Fibroblast of skin of right quadriceps (primary cell): Measurements from ENCODE around the gene TGIF2.
A peak's percentile ranks its signal among the peaks of the same experiment; 100 is the strongest.
"Not testable (repeated sequence)": the region's sequence is repeated elsewhere in the genome, so short reads cannot be mapped to it uniquely, and the experiment has no call there.

ENCODE experiments used
- DNase-seq: peaks from one replicate; pipeline ENCODE4 v3.0.0-alpha.2; 2013

Gene TGIF2

DNA sequence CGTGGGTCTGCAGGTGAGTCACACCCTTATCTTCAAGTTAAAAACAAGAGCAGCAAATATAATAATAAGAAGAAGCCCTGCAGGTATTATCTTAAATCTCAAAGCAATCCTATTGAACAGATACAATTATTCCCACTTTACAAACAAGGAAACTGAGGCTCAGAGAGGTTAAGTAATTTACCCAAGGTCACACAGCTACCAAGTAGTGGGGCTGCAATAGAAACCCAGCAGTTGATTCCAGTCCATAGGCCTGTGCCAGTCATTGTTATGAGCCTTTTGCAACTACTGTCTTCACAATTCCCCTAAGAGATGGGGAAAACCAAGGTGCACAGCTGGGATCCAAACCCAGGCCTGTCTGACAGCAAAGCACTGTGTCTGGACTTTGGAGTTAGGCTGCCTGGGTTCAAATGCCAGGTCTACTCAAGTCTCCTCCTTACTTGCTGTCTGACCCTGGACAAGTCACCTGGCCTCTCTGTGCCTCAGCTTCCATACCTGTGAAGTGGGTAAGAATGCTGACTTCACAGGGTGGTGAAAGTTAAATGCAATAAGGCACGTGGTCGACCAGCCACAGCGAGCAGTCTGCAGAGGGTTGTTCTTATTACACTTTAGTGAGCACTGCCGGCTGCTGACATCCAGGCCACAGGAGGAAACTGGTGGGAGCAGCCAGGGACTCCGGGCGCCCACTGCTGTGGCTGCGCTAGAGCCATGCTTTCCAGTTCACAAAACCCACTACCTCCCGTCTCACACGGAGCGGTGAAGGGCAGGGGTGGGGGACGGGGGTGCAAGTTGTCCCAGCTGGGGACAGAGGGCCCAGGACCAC lies 26.0 kb upstream of the TGIF2 start:
- no peak for DNase-seq

GRCh38 chr20:36548006-36548315 lies 25.4 kb upstream of the TGIF2 start:
- DNase-seq: no peak

- DNase-seq: no peak
These were observed 24.4 kb upstream of the TGIF2 start for GRCh38 chr20:36548704-36549627.

- DNase-seq: no peak
These were observed 23.8 kb upstream of the TGIF2 start for GRCh38 chr20:36549628-36549941.

DNA sequence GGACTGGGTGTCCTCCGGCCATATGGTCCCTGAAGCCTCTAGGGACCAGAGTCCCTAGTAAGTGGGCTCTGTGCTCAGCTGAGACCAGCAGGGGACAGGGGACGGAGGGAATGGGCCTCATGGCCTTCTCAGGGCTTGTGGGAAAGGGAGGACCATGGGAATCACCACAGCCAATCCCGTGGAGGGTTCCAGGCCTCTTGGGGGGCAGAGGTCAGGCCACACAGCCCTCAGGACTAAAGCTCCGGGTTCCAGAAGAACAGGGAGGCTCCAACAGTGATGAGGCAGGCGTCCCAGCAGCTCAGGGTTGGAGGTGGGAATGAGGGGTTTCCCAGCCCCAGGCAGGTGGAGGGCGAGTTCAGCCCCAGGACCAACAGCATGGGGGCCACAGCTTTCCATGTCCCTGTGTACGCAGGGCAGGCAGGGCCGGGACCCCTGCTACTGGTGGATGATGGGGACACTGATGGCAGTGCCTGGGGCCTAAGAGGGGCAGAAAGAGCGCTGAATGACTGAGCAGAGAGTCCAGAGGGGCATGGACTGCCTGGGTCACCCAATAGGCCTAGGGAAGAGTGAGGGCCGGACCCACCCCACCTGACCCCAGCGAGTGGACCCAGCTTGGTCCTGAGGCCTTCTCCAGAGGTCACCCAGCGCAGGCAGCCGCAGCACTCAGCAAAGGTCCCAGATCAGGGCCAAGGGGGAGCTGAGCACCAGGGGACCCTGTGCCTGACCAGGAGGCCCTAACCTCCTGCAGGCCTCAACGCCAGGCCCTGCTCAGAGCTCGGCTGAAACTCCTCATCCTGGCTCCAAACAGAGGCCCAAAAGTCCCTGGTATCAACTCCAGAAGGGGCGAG lies 23.2 kb upstream of the TGIF2 start:
- no peak for DNase-seq

DNA sequence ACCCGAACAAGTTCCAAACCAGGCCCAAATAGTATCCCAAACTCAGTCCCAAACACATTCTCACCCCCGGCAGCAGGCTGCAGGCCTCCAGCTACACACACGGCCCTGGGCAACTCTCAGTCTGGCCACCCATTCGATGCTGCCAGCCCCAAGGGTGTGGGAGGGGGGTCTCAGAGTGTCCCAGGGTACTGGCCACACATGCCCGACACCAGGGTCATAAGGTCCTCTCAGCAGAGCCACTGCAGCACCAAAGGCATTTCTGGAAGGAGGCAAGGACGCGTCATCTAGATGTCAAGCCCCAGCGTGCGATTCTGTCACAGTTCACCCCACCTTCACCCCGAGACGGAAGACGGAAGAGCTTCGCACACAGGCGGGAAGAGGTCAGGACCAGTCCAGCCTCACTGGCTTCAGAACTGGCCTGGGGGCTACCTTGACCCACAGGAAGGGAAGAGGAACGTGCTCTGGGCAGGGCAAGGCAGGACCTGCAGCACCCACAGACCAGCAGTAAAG lies 22.6 kb upstream of the TGIF2 start:
- DNase-seq: peak; percentile 20

DNA sequence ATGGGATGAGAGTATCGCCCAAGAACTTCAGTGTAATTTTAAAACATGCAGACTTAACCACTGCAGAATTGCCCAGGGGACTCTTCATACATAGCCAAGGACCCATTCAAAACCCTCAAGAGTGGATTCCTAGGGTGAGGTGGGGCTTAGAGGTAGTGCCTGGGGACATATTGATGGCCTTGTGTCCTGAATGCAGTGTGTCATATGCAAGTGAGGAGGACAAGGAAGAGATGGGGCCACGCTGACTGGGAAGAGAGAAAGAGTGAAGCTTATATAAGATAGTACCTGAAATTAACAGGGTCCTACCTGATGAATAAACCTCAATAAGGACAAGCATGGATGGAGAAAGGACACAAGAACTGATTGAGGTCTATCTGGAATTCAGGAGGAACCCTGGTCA lies 18.1 kb upstream of the TGIF2 start:
- DNase-seq: no peak

DNA sequence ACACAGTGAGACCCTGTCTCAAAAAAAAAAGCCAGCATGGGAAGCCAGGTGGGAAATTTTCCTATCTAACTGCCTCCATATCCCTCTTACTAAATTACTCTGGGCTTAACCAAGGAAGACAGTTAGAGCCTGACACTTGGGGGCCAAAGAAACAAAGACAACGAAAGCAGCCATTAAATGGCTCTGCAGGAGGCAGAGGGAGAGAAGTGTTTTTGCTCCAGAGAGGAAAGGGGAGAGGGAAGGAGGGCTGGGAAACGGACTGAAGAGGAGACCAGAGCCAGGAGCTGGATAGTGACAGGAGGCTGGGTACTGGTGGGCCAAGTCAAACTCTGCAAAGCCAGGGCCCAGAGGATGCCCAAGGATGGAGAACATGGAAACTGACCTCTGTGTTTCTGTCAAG lies 10.7 kb upstream of the TGIF2 start:
- DNase-seq: no peak

DNA sequence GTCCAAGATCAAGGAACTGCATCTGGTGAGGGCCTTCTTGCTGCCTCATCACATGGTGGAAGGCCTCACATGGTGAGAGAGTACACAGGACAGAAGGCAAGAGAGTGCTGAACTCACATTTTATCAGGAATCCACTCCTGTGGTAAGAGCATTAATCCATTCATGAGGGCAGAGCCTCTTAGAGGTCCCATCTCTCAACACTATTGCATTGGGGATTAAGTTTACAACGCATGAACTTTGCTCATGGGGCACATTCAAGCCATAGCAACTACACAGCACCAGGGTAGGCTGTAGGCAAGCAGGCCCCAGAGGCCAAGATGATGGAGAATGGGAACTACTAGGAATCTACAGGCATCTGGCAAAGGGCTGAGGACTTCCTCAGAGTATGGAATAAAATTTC lies 10.0 kb upstream of the TGIF2 start:
- DNase-seq: no peak

- DNase-seq: not testable (repeated sequence)
These were observed 9.2 kb upstream of the TGIF2 start for GRCh38 chr20:36564078-36564725.

DNA sequence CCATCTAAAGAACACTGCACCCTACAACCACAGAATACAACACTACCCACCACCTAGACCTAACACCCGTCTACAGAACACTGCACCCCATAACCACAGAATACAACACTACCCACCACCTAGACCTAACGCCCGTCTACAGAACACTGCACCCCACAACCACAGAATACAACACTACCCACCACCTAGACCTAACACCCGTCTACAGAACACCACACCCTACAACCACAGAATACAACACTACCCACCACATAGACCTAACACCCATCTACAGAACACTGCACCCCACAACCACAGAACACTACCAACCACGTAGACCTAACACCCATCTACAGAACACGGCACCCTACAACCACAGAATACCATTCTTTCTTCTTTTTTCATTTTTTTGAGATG lies 8.7 kb upstream of the TGIF2 start:
- not testable (repeated sequence) for DNase-seq

DNA sequence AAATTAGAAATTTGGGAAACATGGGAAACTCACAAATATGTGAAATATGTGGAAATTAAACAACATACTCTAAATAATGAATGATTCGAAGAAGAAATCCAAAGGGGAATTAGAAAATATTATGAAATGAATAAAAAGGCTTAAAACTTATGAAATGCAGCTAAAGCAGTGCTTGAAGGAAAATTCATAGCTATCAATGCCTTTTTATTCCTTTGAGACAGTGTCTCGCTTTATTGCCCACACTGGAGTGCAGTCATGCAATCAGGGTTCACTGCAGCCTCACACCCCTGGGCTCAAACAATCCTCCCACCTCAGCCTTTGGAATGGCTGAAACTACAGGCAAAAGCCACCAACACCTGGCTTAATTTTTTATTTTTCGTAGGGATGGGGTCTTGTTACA lies 7.9 kb upstream of the TGIF2 start:
- DNase-seq: no peak

DNA sequence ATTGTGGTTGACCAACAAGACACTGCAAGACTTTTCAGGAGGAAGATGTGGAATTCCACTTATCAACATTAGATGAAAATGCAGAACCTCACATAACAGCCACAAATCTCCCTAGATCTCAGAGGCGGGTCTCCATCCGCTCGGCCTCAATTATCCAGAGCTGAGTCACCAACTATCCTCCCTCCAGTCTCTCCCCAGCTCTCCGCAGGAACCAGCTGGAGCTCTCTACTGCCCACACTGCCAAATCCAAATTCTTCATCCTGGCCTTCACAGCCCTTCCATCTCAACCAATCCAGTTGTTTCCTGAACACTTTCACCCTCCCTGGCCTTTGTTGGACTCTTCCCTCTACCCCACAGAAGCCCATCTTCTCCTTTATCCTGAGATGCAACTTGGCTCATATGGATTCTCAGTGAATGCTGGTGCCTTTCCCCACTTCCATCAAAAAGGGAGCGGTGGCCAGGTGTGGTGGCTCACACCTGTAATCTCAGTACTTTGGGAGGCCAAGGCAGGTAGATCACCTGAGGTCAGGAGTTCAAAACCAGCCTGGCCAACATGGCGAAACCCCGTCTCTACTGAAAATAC lies 3.5 kb upstream of the TGIF2 start:
- peak; percentile 53 for DNase-seq

DNA sequence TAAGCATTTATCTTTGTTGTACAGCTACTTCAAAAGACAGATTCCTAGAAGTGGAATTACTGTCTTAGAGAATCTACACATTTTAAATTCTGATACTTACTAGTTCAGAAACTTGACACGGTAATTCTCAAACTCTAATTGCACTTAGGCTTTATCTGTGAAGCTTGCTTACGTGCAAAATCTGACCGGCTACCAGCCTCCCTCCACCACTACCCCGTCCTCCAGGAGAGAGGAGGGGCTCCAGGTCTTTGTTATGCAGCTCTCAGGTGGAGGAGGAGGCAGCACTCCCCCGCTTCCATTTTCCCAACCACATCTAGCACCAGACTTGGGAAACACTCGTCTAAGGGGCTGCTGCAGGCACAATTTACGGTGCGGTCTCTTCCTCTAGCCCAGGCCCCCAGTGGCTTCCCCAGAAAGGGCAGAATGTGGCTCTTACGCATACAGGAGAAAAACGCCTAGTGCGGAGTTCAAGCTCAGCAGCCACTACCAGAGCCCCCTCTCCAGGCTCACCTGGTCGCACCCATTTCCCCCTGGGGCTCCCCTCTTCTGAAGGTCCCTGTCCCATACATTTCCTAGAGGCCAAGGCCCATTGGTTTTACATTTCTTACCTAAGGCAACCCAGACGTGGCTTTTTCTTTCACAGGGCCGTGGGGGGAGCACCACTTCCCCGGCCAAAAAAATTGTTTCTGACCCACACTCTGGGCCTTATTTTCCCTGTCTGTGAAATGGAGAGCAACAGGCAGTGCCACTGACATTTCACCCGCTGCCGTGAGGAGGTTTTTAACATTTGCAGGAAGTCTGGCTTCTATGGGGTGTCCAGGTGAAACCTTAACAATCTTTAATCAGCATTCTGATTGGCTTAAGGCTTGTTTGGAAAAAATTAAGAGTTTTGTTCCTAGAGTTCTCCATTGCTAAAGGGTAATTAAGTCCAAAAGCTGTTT lies 1.6 kb upstream of the TGIF2 start:
- DNase-seq: no peak

DNA sequence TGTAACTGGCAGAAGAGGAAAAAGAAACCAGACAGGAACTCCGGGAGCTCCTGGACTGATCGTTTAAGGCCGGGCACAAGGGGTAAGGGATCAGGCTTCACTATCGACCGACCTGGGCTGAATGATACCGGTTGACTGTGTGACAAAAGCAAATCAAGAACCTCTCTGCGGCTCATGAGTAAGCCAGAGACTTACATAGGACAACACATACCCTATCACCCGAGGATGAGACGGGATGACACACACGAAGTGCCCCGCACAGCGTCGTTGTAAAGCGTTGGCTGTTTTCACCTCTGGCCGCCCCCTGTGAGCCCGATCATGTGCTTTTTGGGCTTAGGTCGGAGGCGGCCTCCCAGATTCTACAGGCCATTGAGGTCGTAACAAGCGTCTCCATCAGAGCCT lies 695 bp upstream of the TGIF2 start:
- DNase-seq: peak; percentile 46

- DNase-seq: peak; percentile 22
These were observed 485 bp downstream of the TGIF2 start for GRCh38 chr20:36573798-36574365.

DNA sequence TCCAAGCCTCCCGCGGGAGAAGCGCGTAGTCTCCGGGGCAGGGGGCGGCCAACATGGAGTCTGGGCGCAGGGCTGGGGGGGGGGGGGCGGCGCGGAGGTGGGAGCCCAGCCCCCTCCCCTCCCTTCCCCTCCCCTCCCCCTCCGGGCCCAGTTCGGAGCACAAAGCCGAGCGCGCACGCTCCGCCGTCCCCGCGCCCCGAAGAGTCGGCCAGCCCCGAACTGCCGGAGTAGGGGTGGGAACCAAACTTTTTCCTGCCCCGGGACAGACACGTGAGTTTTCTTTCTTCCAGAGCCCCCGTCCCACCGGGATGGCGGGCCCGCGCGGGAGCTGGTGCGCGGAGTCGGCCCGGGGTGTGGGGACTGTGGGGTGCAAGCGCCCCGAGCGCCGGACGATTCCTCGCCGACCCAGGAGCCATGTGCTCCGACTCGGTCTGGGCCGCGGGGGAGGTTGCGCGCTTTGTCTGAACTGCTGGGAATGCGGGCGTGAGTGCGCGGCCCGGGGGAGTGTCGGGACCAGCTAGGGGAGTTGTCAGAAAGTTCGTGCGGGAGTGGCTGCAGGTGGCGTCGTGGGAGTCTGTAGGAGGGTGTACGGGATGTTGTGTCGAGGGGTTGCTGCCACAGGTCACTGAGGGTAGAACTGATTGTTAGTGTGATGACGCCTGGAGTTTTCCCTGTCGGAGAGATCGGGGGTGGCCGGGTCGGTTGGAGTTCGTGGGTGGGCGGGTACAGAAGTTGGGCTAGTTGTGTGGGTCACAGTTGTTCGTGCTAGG lies 1.2 kb downstream of the TGIF2 start:
- DNase-seq: peak; percentile 42

GRCh38 chr20:36576081-36576445 lies 2.7 kb downstream of the TGIF2 start:
- no peak for DNase-seq

GRCh38 chr20:36578356-36579041 lies 5.1 kb downstream of the TGIF2 start:
- DNase-seq: no peak
